Lower leg skin (tissue), 3 donors: ENCODE data around the gene CACNG1.

Experiments
- POLR2A ChIP-seq, 2 donors: fragments of 450-650 bp; IDR thresholded peaks; one replicate each; pipeline ENCODE4 v1.6.1; 2016 to 2017; ENCODE audit warnings: antibody characterized with exemption in 2 of 2, mild to moderate bottlenecking in 1 of 2, moderate library complexity in 1 of 2
- TF ChIP-seq, protein P1 (sequence below), 3 donors: fragments of 450-650 bp; IDR thresholded peaks; one replicate each; pipeline ENCODE4 v1.5.1; 2016; ENCODE audit warnings: antibody characterized with exemption in 3 of 3, mild to moderate bottlenecking in 3 of 3, moderate library complexity in 2 of 3

DNA sequence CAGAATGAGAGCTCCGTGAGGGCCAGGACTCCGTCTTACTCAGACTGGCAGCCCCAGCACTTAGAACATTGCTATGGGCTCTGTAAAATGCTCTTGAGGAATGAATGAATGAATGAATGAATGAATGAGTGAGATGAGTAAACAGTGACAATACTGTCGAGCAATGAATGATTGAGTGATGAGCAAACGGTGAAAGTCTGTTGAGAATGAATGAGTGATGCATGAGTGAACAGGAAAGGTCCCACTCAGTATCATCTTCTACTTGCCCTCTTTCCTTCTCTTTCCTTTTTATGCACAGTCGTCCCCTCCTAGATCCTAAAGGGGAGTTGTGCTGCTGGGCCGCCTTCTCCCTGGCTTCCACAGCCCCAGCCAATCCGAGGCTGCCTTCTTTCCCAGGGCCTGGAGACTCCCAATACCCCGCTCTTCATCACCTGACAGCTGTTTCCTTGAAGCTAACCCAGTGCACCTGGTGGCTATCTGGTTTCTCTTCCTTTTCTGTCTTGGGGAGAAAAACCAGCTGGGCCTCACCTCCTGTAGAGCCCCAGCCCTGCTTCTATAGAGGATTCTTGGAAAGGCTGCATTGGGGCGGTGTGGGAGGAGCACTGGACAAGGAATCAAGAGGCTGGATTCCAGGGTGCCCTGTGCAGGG lies 32.7 kb upstream of the CACNG1 start:
- TF ChIP-seq, protein P1, sequence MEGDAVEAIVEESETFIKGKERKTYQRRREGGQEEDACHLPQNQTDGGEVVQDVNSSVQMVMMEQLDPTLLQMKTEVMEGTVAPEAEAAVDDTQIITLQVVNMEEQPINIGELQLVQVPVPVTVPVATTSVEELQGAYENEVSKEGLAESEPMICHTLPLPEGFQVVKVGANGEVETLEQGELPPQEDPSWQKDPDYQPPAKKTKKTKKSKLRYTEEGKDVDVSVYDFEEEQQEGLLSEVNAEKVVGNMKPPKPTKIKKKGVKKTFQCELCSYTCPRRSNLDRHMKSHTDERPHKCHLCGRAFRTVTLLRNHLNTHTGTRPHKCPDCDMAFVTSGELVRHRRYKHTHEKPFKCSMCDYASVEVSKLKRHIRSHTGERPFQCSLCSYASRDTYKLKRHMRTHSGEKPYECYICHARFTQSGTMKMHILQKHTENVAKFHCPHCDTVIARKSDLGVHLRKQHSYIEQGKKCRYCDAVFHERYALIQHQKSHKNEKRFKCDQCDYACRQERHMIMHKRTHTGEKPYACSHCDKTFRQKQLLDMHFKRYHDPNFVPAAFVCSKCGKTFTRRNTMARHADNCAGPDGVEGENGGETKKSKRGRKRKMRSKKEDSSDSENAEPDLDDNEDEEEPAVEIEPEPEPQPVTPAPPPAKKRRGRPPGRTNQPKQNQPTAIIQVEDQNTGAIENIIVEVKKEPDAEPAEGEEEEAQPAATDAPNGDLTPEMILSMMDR (IDR thresholded peaks at IDR 0.05): no peak
- no peak for TF ChIP-seq POLR2A (IDR thresholded peaks at IDR 0.05)
